SK-N-DZ (cell line): Measurements from ENCODE around the gene FHOD3.

Experiments used
- DNase-seq: peaks from one replicate; pipeline ENCODE4 v3.0.0-alpha.2; 2015; ENCODE audit warnings: low spot score

FHOD3 gene

GRCh38 chr18:36295880-36296301 lies 1.6 kb upstream of the FHOD3 start:
- peak; percentile 47 for DNase-seq

- peak; percentile 83 for DNase-seq
Observed at GRCh38 chr18:36296650-36297416, 680 bp upstream of the FHOD3 start.

DNA sequence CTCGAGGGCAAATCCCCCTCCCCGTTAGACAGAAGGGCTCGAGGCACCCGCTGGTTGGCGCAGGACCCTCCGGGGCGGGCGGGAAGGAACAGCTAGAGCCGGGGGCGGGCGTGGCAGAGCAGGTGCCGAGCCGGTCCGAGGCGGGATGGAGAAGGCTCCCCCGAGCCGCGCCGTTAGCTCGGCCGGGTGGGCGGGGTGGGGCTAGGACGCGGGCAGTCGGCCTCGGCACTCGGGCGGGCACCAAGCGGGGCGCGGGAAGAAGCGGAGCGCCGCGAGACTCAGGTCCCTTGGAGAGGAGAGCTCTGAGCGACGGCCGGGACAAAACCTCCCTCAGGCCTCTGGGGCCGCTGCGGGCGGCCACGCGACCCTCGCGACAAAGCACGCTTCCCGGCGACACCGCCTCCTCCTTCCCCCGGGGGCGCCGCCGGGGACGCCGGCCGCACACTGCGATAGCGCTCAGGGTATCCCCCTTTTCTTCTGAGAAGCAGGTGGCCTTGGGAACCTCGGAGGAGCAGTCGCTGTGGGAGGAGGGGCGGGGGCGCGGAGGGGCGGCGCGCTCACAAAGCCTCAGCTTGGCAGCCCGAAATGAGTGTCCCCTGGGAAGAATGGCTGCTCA lies 721 bp downstream of the FHOD3 start:
- DNase-seq, result peak; percentile 71

DNA sequence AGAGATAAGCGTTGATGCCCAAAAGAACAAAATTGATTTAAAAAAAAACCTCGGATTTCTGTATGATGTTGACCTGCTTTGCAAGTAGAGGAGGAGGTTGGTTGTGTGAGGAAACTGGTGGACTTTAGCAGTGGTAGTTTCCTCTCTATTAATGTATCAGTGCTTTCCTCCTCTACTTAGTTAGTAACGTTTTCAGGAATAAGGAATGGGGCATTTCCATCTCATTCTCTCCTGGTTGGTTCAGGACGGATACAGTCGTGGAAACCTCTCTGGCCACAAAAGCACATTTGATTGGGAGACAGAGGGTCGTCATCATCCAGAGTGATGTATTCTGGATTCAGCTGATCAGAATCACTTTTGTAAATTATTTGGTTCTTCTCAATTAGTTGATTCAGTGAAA lies 1.5 kb downstream of the FHOD3 start:
- no peak for DNase-seq

DNA sequence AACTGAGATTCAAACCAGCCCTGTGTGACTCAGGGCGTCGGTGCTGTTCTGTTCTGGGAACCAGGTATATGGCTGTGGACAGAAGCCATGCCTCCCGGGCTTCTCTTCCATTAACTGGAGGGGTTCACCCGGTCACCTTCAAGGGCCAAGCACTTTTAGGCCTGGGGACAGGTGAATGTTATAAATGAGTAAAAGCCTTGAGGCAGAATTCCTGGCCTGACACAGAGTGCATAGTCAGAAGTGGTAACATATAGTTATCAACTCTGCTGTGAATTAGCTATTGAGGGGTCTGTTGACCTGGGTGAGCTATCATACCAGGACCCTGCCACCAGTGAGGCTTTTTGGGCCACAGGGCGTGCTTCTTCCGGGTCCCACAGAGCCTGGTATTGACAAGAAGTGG lies 2.7 kb downstream of the FHOD3 start:
- no peak for DNase-seq

DNA sequence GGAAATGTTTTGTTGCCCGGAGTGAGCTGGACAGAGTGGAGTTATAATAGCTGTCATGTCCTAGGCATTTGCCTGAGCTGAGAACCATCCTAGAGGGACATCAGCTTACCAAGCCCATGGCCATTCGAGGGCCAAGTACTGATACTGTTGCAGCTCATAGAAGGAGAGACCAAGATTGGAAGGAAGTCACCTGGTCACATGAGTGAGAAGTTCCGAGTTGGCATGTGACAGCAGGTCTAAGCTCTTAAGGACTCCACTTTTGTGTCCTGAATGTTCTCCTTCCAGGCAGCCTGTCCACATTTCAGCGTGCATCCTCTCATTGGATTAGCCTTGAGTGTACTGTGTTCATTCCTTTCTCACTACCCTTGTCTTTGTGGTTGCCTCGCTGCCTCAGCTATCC lies 4.4 kb downstream of the FHOD3 start:
- no peak for DNase-seq

GRCh38 chr18:36302676-36303075 lies 5.2 kb downstream of the FHOD3 start:
- DNase-seq, result no peak

- no peak for DNase-seq
Observed at GRCh38 chr18:36303211-36303844, 5.8 kb downstream of the FHOD3 start.

- no peak for DNase-seq
Observed at GRCh38 chr18:36304723-36305122, 7.2 kb downstream of the FHOD3 start.

DNA sequence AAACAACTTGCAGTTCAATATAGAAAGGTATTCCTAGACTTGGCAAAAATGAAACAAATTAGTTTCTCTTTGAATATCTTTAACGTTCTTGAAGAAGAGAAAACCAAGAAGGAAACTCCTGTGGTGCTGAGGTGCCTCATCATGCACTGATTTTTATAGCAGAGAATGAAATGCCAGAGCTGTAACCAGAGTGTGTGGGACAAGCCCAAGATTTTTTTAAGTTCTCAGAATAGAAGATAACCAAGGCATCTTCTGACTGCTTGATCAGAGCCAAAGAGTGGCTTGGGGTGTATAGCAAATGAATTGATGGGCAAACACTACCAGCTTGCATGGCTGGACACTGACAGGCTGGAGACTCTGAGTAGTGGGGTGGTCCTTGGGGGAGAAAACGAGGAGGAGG lies 7.9 kb downstream of the FHOD3 start:
- no peak for DNase-seq

- no peak for DNase-seq
Observed at GRCh38 chr18:36307513-36307912, 10.0 kb downstream of the FHOD3 start.

DNA sequence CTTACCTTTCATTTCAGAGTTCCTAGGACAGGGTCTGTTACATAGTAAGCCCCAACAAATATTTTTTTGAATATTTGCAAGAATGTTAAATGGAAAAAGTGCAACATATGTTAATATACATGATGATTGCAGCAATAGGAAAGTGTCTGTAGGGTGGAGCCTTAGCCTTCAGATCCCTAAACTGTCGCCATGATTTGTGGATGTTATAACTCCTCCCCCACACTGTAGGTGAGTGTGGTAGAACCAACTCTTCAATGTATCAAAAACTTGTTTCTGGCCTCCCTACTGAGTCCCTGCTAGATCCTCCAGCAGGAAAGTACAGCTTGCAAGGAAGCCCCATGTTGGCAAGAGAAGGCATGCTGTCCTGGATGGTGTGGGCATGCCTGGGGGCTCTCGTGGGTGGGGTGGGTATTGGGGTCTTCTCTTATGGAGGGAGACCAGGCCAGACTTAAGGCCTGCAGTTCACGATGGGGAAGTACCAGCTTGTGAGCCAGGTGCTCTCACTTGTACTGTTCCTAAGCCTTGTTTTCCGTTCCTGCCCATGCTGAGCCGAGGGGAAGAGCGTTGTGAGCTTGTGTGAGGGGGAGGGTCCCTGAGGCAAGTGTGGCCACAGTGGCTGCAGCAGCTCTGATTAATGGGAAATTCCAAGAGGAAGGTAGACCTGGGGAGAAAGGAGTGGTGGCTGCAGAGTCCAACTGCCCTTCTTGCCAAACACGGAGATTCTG lies 11.4 kb downstream of the FHOD3 start:
- DNase-seq, result peak; percentile 27

DNA sequence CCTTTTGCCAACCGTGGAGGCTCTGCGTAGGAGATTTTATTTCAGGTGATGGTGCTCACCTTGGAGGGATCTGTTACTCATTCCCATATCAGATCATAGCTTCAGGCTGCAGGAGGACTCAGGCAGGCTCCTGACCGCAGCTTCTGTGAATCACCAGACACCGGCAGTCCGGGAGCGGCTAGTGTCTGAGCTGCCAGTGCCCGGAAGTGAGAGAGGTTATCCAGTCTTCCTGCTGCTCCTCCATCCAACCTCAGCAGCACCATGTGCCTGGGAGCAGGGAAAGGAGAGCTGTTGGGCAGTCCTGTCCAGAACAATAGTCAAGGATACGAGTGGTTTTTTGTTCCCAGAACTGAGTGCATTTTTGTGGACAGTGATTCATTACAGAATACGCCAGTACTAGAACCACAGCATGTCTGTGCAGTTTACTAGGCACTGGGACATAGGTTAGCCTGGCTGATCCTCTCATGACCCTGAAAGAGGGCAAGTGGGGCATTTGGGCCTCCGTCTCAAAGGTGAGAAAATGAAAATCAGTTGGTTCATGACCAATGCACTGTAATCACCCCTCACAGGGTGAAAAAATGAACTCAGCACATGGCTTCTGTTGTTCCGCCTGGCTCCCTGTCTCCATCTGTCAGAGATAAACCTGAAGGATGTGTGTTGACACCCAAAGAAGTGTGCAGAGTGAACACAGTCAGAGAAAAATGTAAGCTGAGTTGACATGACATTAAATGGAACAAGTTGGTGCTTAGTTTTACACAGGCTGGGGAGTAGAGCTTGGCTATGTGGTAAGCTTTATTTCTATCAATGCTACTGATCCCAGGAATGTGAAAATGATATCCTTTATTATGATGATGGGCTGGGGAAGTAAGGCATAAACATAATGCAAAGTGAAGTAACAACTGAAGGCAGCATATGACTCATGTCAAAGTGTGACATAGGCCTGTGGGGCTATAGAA lies 12.2 kb downstream of the FHOD3 start:
- peak; percentile 72 for DNase-seq

DNA sequence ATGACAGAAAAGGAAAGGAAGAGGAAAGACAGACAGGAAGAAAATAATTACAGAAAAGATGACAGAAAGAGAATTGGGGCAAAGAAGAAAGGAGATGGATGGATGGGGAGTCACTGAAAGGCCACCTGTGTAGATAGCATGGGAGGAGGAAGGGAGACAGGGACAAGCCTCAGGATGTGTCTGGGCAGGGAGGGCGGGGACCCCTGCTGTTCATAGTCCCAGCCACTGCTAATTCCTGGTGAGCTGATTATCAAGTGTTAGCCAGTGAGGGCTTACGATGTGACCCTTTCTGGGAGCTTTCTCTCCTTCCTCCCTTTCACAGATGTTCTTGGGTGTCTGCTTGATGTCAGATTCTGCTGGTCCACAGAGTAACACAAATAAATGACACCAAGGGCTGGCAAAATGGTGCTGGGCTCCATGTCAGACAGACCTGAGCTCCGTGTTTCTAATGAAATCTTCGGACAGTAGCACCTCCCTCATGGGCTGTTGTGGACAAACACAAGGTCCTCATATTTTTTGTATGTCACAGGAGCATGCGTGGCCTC lies 13.6 kb downstream of the FHOD3 start:
- no peak for DNase-seq

DNA sequence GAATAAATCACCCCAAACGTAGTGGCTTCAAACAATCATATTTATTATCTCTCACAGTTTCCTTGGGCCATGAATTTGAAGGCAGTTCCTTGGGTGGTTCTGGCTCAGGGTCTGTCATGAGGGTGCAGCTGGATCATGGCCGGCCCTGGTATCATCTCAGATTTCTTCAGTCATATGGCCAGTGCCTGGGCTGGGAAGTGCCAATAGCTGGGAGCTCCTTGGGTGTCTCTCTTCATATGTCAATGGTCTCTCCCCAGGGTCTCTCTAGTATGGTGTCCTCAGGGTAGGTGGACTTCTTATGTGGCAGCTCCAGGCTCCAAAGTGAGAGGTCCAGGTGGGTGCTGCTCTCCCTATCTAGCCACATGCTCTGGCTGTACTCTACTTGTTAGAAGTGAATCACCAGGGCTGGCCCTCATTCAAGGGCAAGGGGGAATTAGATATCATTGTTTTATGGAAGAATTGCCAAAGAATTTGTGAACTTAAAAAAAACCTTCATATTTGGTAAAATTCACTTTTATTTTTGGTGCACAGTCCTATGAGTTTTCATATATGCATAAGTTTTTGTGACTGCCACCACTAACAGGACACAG lies 15.4 kb downstream of the FHOD3 start:
- DNase-seq, result no peak

GRCh38 chr18:36314098-36314497 lies 16.6 kb downstream of the FHOD3 start:
- no peak for DNase-seq

GRCh38 chr18:36314754-36315153 lies 17.2 kb downstream of the FHOD3 start:
- no peak for DNase-seq

GRCh38 chr18:36315736-36316135 lies 18.2 kb downstream of the FHOD3 start:
- no peak for DNase-seq

- no peak for DNase-seq
Observed at GRCh38 chr18:36316246-36316645, 18.7 kb downstream of the FHOD3 start.

DNA sequence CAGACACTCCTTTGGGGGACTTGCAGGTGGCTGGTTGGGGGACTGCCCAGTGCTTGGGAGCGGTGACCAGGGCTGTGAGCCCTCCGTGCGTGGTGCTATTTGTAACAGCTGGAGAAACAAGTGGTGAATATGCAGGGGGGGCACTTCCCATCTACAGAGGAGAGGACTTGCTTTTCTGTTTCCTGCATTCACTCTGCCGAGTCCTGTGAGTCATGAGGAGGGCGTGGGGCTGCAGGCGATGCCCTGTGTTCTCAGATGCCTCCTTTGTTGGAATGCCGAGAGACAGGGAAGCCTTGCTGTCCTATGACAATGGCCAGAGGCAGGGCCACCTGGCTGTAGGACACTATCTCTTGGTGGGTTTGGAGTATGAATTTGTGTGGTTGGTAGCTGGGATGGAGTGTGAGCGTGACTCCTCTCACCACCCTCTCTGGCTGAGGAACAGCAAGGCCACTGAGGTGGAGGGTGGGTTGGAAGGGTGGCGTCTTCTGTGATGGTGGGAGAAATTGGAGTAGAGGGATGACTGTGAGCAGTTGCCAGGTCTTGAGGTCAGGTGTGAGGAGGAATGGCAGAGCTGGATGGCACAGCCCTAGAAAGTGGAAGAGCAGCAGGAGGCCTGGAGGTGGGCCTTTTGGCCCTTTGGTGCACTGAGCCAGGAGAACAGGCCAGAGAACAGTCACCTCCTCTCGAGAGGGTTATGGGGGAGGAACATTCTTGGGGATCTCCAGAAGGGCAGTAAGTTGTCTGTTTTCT lies 24.3 kb downstream of the FHOD3 start:
- DNase-seq, result no peak
